AG10803 (cell line): ENCODE results near the gene GEMIN4.

Source experiments
- DNase-seq: peaks from one replicate; pipeline ENCODE4 v3.0.0; 2010; ENCODE audit warnings: low read depth
- H3K4me3 ChIP-seq: 2 replicates; pipeline ENCODE4 v1.5.1; 2011; ENCODE audit warnings: mild to moderate bottlenecking, low read length, control low read depth
- TF ChIP-seq, protein P1 (sequence below): conservative IDR thresholded peaks from 2 replicates; pipeline ENCODE4 v1.5.1; 2011; ENCODE audit warnings: mild to moderate bottlenecking, low read length, control low read depth, inconsistent platforms

Gene GEMIN4

DNA sequence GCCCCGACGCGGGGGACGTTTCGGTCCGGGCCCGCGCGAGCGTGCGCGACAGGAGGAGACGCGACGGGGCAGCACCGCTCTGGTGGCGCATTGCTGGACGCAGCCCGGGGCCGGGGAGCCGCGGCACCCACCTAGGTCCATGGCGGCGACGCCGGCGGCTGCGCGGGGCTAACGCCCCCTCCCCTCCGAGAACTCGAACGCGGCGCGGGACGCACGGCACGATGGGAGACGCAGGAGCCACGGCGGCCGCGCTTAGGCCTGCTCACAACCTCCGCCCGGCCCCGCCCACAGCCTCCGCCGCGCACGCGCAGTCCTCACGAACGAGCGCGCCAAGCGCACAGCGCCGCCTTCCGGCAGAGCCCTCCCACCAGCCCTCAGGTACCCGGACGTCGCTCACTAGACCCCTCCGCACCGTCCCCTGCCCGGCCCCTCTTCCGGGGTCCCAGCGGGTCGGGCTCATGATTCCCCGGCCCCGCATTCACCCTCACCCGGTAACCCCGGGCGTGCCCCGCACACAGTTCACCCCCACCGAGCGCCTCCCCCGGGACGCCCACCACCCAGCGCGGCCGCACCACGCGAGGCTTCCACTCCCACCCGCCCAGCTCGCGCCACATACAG is at the start of gene GEMIN4:
Gene GEMIN4, minus strand, starts transcription at position 263 of the 618 bp plus-strand sequence. Its CDS starts 122 bp downstream, at position 141.
- TF ChIP-seq, protein P1, sequence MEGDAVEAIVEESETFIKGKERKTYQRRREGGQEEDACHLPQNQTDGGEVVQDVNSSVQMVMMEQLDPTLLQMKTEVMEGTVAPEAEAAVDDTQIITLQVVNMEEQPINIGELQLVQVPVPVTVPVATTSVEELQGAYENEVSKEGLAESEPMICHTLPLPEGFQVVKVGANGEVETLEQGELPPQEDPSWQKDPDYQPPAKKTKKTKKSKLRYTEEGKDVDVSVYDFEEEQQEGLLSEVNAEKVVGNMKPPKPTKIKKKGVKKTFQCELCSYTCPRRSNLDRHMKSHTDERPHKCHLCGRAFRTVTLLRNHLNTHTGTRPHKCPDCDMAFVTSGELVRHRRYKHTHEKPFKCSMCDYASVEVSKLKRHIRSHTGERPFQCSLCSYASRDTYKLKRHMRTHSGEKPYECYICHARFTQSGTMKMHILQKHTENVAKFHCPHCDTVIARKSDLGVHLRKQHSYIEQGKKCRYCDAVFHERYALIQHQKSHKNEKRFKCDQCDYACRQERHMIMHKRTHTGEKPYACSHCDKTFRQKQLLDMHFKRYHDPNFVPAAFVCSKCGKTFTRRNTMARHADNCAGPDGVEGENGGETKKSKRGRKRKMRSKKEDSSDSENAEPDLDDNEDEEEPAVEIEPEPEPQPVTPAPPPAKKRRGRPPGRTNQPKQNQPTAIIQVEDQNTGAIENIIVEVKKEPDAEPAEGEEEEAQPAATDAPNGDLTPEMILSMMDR: peak; percentile 83
- DNase-seq: peak; percentile 79
- peak within 1 kb of the TSS; percentile 75 for H3K4me3 ChIP-seq

GRCh38 chr17:801660-802059 is 49.6 kb upstream of the GEMIN4 start:
- DNase-seq: no peak
- H3K4me3 ChIP-seq: no peak overlapping the region
- TF ChIP-seq, protein P1: no peak

DNA sequence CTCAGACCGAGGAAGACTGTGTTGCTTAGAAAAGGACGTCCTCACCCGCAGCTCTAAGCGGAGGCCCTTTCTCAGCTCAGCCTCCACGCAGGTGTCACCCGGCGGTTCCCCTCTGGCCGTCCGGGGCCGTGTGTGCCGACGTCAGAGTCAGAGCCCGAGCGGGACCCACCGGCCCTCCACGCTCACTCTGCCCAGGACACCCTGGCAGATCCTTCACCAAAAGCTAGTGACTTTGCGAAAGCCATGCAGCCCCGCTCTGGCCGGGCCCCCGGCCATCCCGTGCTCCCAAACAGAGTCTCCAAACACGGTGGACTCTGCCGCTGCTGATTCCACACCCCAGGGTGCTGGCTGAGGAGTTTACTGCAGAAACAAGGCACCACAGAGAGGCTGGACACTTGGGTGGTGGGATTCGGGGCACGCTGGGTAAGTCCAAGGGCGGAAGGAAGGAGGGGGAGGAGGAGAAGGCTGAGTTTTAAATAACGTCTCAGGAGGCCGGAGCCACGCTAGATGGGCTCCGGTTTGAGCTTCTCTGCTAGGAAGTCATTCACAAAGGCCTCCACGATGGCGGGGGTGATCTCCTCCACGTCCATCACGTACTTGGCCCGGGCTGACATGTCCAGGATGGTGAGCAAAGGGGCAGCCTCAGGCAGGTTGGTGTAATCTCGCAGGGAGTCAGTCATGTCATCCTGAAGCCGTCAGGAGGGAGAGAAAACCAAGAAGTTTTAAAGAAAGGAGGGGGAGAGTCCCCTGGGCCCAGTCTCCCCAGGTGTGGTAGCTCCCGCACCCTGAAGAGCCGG is 48.6 kb upstream of the GEMIN4 start:
- no peak overlapping the region for H3K4me3 ChIP-seq
- DNase-seq: no peak
- TF ChIP-seq, protein P1: no peak

DNA sequence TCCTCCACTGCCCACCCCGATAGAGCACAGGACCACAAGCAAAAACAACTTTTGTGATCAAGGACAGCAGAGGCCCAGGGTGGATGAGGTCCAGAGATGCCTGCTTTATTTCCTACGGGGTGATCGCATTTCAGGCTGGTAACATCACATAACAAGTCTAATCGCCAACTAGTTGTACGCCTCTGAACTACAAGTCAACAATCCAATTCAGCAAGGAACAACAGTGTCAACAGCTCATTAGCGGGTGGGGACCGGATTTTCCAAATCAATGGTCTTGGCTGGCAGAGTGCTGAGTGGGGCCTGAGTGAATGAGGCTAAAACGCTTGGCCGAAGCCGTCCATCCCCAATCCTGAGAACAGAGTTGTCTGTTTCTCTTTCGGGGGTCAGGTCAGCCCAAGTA is 47.2 kb upstream of the GEMIN4 start:
- TF ChIP-seq, protein P1: no peak
- DNase-seq: no peak
- H3K4me3 ChIP-seq: no peak overlapping the region

DNA sequence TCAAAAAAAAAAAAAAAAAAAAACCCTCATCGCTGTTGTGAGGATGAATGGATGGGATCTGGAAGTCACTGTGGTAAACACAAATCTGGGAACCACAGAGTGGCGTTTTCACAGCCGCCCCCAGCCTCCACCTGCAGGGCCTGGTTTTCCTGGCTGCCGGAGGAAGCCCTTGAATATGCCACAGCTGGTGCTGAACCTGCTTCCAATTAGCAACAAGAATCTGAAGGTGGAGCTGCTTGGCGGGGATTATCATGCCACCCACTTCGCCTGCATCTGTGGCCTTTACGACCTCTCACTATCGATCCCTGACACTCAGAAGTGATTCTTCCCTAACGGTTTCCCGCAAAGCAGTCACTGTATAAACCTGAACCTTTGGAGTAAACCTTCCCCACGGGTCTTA is 46.2 kb upstream of the GEMIN4 start:
- no peak overlapping the region for H3K4me3 ChIP-seq
- DNase-seq: no peak
- TF ChIP-seq, protein P1: no peak

DNA sequence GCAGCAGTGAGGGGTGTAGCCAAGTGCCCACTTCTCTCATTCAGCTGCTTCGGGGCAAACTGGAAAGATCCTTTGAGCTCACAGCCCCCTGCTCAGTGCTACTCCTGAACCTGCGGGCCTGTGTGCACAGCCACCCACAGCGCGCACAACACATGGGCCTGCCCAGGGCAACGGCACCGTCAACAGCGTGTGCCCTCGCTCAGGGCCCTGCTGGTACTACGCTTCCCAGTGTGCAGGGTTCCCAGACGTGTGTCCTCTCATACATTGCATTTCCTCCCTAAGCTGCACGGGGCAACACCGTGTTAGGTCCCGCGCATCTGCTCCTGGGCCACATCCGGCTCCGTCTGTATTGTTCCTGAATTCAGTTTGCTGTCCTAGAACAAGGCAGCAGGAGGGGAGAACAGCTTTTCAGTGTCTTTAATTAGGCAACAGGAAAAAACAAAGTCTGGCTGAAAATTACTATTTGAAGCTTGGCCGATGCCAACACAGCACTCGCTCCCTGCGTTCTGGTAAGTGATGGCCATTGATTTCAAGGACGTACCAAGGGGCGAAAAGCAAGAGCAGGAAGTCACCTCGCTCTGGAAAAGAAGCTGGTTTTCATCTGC is 45.3 kb upstream of the GEMIN4 start:
- TF ChIP-seq, protein P1: no peak
- DNase-seq: no peak
- no peak overlapping the region for H3K4me3 ChIP-seq

DNA sequence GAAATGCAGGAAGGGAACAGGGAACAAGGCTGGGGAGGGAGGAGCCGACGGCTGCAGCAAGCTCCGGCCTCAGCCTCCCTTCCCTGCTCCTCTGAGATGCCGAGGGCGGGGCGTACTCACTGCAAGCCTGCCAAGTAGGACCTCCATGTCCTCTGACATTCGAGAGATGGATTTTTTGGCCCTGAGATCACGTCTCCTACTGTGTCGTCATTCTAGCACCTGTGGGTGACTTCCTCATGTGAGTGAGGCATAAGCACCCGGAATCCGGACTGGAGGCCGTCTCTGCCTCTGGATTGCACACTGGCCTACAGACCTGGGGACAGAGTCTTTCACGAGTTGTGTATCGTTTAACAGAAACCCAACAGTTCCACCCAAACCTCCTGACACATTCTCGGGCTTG is 44.5 kb upstream of the GEMIN4 start:
- TF ChIP-seq, protein P1: no peak
- no peak overlapping the region for H3K4me3 ChIP-seq
- no peak for DNase-seq
